ENCODE measurements around the gene CFAP221. TPM values are rescaled to one million over a fixed set of nuclear protein-coding genes. Genes with fewer than 3 reads are reported as not detected.

Gene CFAP221
- total RNA-seq, 1 experiment from 2014 or later: not detected

GRCh38 chr2:119638246-119638645 is 94.0 kb downstream of the CFAP221 start:
- CTCF ChIA-PET: no interaction called here
- Histone ChIP-seq H3K9me3 (ENCODE audit: insufficient read depth, low read depth) (no peaks in the 10 kb centered on the region), H3K36me3 (ENCODE audit: low read depth) (no peaks in the 10 kb centered on the region), H3K4me1 (replicated peaks; ENCODE audit: insufficient read depth) (no peaks in the 10 kb centered on the region), H3K4me3 (no peak overlapping the region), H4K20me1 (ENCODE audit: insufficient read depth) (no peaks in the 10 kb centered on the region), H3K9me2 (ENCODE audit: insufficient read depth) (no peaks in the 10 kb centered on the region), H3F3A (ENCODE audit: insufficient read depth, low read depth) (no peaks in the 10 kb centered on the region), H2AFZ (no peak overlapping the region), H3K4me2 (no peak overlapping the region), H3K27ac (no peak overlapping the region), H3K27me3 (ENCODE audit: insufficient read depth, low read depth) (peaks cover 8% of the 10 kb centered on the region; the same call in 1 of the 2 replicates), H3K79me2 (ENCODE audit: low read depth) (no peaks in the 10 kb centered on the region)
- POLR2A ChIA-PET (ENCODE audit: unreplicated experiment): no interaction called here
- no peak for DNase-seq
- TF ChIP-seq EZH2 (IDR thresholded peaks at IDR 0.05; ENCODE audit: low read depth) (no peak), CTCF (conservative IDR thresholded peaks at IDR 0.05) (no peak)
- BruUV-seq (replicated peaks): no TSS peak
- intact Hi-C loops (cut with micrococcal nuclease; ENCODE audit: unreplicated experiment): no loop called here

DNA sequence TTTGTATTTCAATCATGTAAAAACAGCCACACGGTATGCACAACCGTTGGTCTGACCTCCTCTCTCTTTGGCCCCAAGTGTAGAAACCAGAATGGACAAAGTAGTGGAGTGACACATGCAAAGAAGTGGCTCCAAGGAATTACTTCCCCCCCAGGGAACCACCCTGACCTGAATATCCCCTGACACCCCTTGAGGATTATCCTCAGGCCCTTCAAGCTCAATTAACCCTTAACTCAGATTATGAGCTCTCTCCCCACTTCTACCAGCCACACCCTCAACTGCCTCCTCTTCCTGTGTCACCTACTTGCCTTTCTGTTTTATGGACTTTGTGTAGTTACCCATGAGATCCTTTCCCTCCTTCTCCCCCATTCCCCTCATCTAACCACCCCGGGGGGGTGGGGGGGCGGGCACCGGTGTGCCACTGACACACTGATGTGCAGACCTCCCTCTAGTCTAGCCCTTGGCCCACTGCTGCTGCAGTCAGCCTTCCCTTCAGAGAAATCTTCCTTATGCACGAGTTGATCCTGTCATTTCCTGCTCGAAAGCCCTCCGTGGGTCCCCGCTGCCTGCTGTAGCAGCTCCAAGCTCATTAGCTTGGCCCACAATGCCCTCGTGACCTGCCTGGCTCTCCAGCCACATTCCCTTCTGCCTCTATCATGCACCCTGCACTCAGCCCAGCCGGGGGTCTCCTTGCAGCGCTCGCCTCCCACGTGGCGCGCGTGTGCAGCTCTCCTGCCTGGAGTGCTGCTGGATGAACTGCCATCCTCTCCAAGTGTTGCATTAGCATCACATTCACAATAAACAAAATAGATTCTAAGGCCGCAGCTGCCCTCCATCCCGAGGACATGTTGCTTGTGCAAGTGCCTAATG is 94.7 kb downstream of the CFAP221 start:
- no peaks in the 10 kb centered on the region for H4K20me1 ChIP-seq (ENCODE audit: insufficient read depth)
- H3K9me3 ChIP-seq (ENCODE audit: insufficient read depth, low read depth): no peaks in the 10 kb centered on the region
- no peak overlapping the region for H2AFZ ChIP-seq
- ChIA-PET POLR2A (ENCODE audit: unreplicated experiment) (no interaction called here), CTCF (interaction anchor here (1.2 kb wide), 1 partner anchor 39 kb away, joined by 3 read pairs; no protein-coding TSS in a partner anchor)
- H3K9me2 ChIP-seq (ENCODE audit: insufficient read depth): no peaks in the 10 kb centered on the region
- peaks cover 8% of the 10 kb centered on the region; the same call in 1 of the 2 replicates for H3K27me3 ChIP-seq (ENCODE audit: insufficient read depth, low read depth)
- no peaks in the 10 kb centered on the region for H3F3A ChIP-seq (ENCODE audit: insufficient read depth, low read depth)
- H3K79me2 ChIP-seq (ENCODE audit: low read depth): no peaks in the 10 kb centered on the region
- intact Hi-C loops (cut with micrococcal nuclease; ENCODE audit: unreplicated experiment): no loop called here
- DNase-seq: no peak
- H3K4me3 ChIP-seq: no peak overlapping the region
- no peaks in the 10 kb centered on the region for H3K36me3 ChIP-seq (ENCODE audit: low read depth)
- no TSS peak for BruUV-seq (replicated peaks)
- no peak overlapping the region for H3K4me2 ChIP-seq
- H3K27ac ChIP-seq: no peak overlapping the region
- no peaks in the 10 kb centered on the region for H3K4me1 ChIP-seq (replicated peaks; ENCODE audit: insufficient read depth)
- TF ChIP-seq EZH2 (IDR thresholded peaks at IDR 0.05; ENCODE audit: low read depth): no peak
- no peak for TF ChIP-seq CTCF (conservative IDR thresholded peaks at IDR 0.05)

- Histone ChIP-seq H3K27me3 (ENCODE audit: insufficient read depth, low read depth) (peaks cover 8% of the 10 kb centered on the region; the same call in 1 of the 2 replicates), H3K79me2 (ENCODE audit: low read depth) (no peaks in the 10 kb centered on the region), H3K4me2 (peak overlapping the region; percentile 14), H3K4me3 (no peak overlapping the region), H4K20me1 (ENCODE audit: insufficient read depth) (no peaks in the 10 kb centered on the region), H3K36me3 (ENCODE audit: low read depth) (no peaks in the 10 kb centered on the region), H2AFZ (no peak overlapping the region), H3K9me2 (ENCODE audit: insufficient read depth) (no peaks in the 10 kb centered on the region), H3K4me1 (replicated peaks; ENCODE audit: insufficient read depth) (peaks cover 10% of the 10 kb centered on the region), H3K9me3 (ENCODE audit: insufficient read depth, low read depth) (no peaks in the 10 kb centered on the region), H3K27ac (no peak overlapping the region), H3F3A (ENCODE audit: insufficient read depth, low read depth) (0 out of 2 replicates have a peak, but pooled peaks cover 3% of the 10 kb centered on the region)
- BruUV-seq (replicated peaks): no TSS peak
- peak; percentile 56 to 72 for DNase-seq
- peak; percentile 95 for TF ChIP-seq CTCF (conservative IDR thresholded peaks at IDR 0.05)
- TF ChIP-seq EZH2 (IDR thresholded peaks at IDR 0.05; ENCODE audit: low read depth): no peak
- intact Hi-C loops (cut with micrococcal nuclease; ENCODE audit: unreplicated experiment): loop anchor here (1.0 to 5.0 kb wide), 6 partner anchors 19 to 1039 kb away; no protein-coding TSS in a partner anchor
- ChIA-PET POLR2A (ENCODE audit: unreplicated experiment) (interaction anchor here (0.6 kb wide), 2 partner anchors 603 to 611 kb away, joined by 4 to 10 read pairs; partner anchors contain the start of gene RALB), CTCF (interaction anchor here (0.6 to 1.4 kb wide), 4 partner anchors 8 to 655 kb away, joined by 3 to 15 read pairs (median 8); no protein-coding TSS in a partner anchor)
Observed at GRCh38 chr2:119641562-119642258, 97.5 kb downstream of the CFAP221 start.

All from PC-9 (cell line).